ENCODE results near the gene MLXIP.

- TF ChIP-seq, protein P1, sequence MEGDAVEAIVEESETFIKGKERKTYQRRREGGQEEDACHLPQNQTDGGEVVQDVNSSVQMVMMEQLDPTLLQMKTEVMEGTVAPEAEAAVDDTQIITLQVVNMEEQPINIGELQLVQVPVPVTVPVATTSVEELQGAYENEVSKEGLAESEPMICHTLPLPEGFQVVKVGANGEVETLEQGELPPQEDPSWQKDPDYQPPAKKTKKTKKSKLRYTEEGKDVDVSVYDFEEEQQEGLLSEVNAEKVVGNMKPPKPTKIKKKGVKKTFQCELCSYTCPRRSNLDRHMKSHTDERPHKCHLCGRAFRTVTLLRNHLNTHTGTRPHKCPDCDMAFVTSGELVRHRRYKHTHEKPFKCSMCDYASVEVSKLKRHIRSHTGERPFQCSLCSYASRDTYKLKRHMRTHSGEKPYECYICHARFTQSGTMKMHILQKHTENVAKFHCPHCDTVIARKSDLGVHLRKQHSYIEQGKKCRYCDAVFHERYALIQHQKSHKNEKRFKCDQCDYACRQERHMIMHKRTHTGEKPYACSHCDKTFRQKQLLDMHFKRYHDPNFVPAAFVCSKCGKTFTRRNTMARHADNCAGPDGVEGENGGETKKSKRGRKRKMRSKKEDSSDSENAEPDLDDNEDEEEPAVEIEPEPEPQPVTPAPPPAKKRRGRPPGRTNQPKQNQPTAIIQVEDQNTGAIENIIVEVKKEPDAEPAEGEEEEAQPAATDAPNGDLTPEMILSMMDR (IDR thresholded peaks at IDR 0.05) = no peak
- TF ChIP-seq EP300 (IDR thresholded peaks at IDR 0.05) = no peak
- TF ChIP-seq POLR2AphosphoS5 (IDR thresholded peaks at IDR 0.05) = no peak
- no peak for TF ChIP-seq POLR2A (IDR thresholded peaks at IDR 0.05)
Measured at GRCh38 chr12:122086641-122087285, 8.2 kb downstream of the MLXIP start.
